ENCODE data around the gene VPS45.
A peak's percentile ranks its signal among the peaks of the same experiment; 100 is the strongest.

Gene VPS45

GRCh38 chr1:150168960-150169601, 101.5 kb downstream of the VPS45 start:
- no peak overlapping the region for H3K27ac ChIP-seq
- TF ChIP-seq CTCF (conservative IDR thresholded peaks at IDR 0.05) = peak; percentile 90

- no peak overlapping the region for H3K27ac ChIP-seq
- TF ChIP-seq CTCF (conservative IDR thresholded peaks at IDR 0.05) = no peak
These were observed 104.2 kb downstream of the VPS45 start for GRCh38 chr1:150171801-150172200.

GRCh38 chr1:150173141-150173585, 105.6 kb downstream of the VPS45 start:
- no peak for TF ChIP-seq CTCF (conservative IDR thresholded peaks at IDR 0.05)
- no peak overlapping the region for H3K27ac ChIP-seq

DNA sequence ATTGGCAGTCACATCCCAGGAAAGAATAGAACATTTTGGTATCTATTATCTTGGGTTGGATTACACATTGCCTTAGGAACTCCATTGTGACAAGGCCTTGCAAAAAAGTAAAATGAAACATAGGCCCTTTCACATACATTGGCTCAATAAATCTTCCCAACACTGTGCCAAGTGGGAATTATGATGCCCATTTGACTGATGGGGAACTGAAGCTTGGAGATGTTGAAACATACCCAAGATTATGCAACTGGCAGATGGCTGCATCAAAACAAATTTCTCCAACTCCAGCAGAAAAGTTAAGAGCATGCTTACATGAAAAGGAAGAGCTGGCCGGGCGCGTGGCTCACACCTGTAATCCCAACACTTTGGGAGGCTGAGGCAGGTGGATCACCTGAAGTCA, 109.0 kb downstream of the VPS45 start:
- no peak overlapping the region for H3K27ac ChIP-seq
- TF ChIP-seq CTCF (conservative IDR thresholded peaks at IDR 0.05) = no peak

DNA sequence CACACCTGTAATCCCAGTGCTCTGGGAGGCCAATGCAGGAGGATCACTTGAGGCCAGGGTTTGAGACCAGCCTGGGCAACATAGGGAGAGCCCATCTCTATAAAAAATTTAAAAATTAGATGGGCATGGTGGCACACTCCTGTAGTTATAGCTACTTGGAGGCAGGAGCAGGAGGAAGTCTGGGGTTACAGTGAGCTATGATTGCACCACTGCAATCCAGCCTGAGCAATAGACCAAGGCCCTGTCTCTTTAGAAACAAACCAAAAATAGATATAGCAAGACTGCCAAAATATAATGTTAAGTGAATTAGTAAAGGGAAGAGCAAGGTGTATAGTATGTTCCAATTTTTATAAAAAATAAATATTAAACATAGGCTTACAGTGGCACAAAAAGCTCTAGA, 111.0 kb downstream of the VPS45 start:
- TF ChIP-seq CTCF (conservative IDR thresholded peaks at IDR 0.05) = no peak
- H3K27ac ChIP-seq = no peak overlapping the region

GRCh38 chr1:150179867-150180266, 112.3 kb downstream of the VPS45 start:
- no peak for TF ChIP-seq CTCF (conservative IDR thresholded peaks at IDR 0.05)

DNA sequence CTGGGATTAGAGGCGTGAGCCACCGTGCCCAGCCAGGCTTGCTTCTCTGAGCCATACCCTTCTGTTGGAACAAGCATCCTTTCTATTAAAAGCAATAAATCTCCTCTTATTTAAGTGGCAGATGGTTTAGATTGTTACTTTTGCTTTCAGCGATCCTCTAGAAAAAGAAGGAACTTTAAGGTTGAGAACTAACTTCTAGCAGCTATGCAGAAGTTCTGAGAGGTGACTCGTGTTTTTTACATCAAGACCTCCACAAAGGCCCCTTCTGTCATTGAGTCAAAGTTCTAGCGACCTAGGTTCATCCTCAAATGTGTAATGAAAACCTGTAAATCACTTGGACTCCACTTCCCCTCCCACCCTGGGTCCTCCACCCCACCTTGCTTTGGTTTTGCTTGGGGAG, 112.9 kb downstream of the VPS45 start:
- no peak for TF ChIP-seq CTCF (conservative IDR thresholded peaks at IDR 0.05)
- no peak overlapping the region for H3K27ac ChIP-seq

More at GRCh38 chr1:150179867-150180266, 112.3 kb downstream of the VPS45 start:
- no peak overlapping the region for H3K27ac ChIP-seq

Data from VCaP (cell line).